ENCODE measurements around the gene MAG. TPM values are rescaled to one million over a fixed set of nuclear protein-coding genes. Genes with fewer than 3 reads are reported as not detected.

The MAG gene
- total RNA-seq, 1 donor from 2014 or later: 0.04 TPM

DNA sequence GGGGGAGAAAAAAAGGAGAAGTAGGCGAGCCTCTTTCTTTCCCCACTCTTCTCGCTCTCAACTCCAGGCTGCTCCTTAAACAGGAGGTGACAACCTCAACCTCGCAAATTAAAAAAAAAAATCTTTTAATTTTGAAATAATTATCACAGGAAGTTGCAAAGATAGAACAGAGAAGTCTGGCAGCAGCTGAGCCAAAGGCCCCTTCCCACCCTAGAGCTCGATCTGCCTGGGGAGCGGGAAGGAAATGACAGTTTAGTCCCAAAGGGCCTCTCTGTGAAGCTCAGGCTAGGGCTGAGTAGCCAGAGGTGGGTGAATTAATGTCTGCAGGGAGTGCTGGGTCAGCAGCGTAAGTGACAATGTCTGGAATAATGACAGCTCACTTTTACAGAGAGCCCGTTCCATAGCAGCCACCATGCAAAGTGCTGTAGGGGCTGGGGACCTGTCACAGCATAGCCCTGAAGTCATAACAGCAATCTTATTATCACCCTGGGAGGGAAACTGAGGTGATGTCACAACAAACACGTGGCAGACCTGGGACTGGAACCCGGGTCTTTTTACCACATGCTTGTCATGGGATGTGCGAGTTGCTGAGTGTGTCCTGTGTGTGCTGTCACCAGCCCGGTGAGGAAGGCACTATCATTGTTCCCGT is 28.2 kb downstream of the MAG start:
- Histone ChIP-seq H3K36me3 (ENCODE audit: control insufficient read depth, insufficient read depth, low read length) (no peaks in the 10 kb centered on the region), H3K27me3 (ENCODE audit: control insufficient read depth, insufficient read depth, low read length) (no peaks in the 10 kb centered on the region), H3K4me3 (ENCODE audit: low read depth, low read length) (no peak overlapping the region)
- TF ChIP-seq, protein P1, sequence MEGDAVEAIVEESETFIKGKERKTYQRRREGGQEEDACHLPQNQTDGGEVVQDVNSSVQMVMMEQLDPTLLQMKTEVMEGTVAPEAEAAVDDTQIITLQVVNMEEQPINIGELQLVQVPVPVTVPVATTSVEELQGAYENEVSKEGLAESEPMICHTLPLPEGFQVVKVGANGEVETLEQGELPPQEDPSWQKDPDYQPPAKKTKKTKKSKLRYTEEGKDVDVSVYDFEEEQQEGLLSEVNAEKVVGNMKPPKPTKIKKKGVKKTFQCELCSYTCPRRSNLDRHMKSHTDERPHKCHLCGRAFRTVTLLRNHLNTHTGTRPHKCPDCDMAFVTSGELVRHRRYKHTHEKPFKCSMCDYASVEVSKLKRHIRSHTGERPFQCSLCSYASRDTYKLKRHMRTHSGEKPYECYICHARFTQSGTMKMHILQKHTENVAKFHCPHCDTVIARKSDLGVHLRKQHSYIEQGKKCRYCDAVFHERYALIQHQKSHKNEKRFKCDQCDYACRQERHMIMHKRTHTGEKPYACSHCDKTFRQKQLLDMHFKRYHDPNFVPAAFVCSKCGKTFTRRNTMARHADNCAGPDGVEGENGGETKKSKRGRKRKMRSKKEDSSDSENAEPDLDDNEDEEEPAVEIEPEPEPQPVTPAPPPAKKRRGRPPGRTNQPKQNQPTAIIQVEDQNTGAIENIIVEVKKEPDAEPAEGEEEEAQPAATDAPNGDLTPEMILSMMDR (IDR thresholded peaks at IDR 0.05; ENCODE audit: insufficient read depth, low read length, poor library complexity, severe bottlenecking): no peak
- DNase-seq (ENCODE audit: low read depth): no peak

DNA sequence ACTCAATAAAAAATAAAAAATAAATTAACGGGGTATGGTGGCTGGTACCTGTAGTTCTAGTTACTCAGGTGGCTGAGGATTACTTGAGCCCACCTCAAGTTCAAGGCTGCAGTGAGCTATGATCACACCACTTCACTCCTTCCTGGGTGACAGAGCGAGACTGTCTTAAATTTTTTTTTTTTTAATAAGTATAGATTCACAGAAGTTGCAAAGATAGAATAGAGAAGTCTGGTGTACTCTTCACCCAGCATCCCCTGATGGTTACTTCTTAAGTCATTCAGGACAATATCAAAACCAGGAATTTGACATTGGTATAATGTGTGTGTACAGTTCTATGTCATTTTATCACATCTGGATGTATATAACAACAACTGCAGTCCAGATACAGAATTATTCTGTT is 29.3 kb downstream of the MAG start:
- DNase-seq (ENCODE audit: low read depth): no peak
- H3K36me3 ChIP-seq (ENCODE audit: control insufficient read depth, insufficient read depth, low read length): no peaks in the 10 kb centered on the region
- TF ChIP-seq, protein P1 (IDR thresholded peaks at IDR 0.05; ENCODE audit: insufficient read depth, low read length, poor library complexity, severe bottlenecking): no peak
- H3K27me3 ChIP-seq (ENCODE audit: control insufficient read depth, insufficient read depth, low read length): no peaks in the 10 kb centered on the region
- H3K4me3 ChIP-seq (ENCODE audit: low read depth, low read length): no peak overlapping the region

DNA sequence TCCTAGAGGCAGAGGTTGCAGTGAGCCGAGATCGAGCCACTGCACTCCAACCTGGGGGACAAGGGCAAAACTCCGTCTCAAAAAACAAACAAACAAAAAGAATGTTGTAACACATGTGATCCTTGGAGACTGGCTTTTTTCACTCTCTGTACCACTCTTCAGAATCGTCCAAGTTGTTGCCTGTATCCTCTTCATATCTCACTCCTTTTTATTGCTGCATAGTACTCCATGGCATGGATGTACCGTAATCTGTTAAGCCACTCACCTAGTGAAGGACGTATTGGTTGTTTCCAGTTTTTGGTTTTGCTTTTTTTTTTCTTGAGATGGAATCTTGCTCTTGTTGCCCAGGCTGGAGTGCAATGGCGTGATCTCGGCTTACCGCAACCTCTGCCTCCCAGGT is 30.1 kb downstream of the MAG start:
- TF ChIP-seq, protein P1 (IDR thresholded peaks at IDR 0.05; ENCODE audit: insufficient read depth, low read length, poor library complexity, severe bottlenecking): no peak
- H3K27me3 ChIP-seq (ENCODE audit: control insufficient read depth, insufficient read depth, low read length): no peaks in the 10 kb centered on the region
- no peaks in the 10 kb centered on the region for H3K36me3 ChIP-seq (ENCODE audit: control insufficient read depth, insufficient read depth, low read length)
- DNase-seq (ENCODE audit: low read depth): no peak
- H3K4me3 ChIP-seq (ENCODE audit: low read depth, low read length): no peak overlapping the region

DNA sequence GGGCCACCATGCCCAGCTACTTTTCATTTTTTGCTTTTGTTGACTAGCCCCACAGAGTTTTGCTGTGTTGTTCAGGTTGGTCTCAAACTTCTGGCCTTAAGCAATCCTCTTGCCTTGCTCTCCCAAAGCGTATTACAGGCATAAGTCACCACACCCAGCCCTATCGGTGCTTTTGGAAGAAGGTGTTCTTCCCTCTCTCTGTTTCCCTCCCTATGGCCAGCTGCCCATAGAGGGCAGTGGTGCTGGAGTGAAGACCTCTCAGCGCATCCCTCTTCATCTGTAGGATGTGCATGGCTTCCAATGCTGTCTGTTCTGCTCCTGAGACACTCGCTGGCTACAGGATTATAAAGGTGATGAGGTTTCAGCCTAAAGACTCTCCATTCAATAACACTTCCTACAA is 35.7 kb downstream of the MAG start:
- Histone ChIP-seq H3K36me3 (ENCODE audit: control insufficient read depth, insufficient read depth, low read length) (no peaks in the 10 kb centered on the region), H3K27me3 (ENCODE audit: control insufficient read depth, insufficient read depth, low read length) (peaks cover 2% of the 10 kb centered on the region), H3K4me3 (ENCODE audit: low read depth, low read length) (no peak overlapping the region)
- TF ChIP-seq, protein P1 (IDR thresholded peaks at IDR 0.05; ENCODE audit: insufficient read depth, low read length, poor library complexity, severe bottlenecking): peak; percentile 26
- DNase-seq (ENCODE audit: low read depth): no peak

DNA sequence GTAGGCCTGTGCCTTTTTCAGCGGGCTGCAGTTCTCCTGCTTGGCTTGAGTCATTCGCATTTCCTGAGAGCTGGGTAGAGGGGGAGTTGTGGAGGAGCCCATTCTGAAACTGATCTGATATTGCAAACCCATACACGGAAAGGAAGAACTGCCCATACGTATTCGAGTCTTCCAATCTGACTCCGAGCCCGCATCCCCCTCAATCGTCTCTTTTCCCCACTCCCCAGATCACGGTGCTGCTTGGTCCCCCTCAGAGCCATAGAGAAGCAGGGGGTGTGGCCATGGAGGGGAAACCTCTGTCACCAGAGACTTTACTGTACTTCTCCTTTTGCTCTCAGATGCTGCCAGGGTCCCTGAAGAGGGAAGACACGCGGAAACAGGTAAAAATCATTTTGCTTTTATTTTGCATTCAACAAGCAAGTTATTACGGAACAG is 36.9 kb downstream of the MAG start, which contains the start of gene CD22:
Gene CD22, plus strand, starts transcription at position 337 of the 435 bp plus-strand sequence. CDS start 2,854 bp downstream, outside the sequence.
- H3K36me3 ChIP-seq (ENCODE audit: control insufficient read depth, insufficient read depth, low read length): no peaks in the 10 kb centered on the region
- peaks cover 2% of the 10 kb centered on the region for H3K27me3 ChIP-seq (ENCODE audit: control insufficient read depth, insufficient read depth, low read length)
- no peak within 1 kb of the TSS for H3K4me3 ChIP-seq (ENCODE audit: low read depth, low read length)
- TF ChIP-seq, protein P1 (IDR thresholded peaks at IDR 0.05; ENCODE audit: insufficient read depth, low read length, poor library complexity, severe bottlenecking): no peak
- no peak for DNase-seq (ENCODE audit: low read depth)

DNA sequence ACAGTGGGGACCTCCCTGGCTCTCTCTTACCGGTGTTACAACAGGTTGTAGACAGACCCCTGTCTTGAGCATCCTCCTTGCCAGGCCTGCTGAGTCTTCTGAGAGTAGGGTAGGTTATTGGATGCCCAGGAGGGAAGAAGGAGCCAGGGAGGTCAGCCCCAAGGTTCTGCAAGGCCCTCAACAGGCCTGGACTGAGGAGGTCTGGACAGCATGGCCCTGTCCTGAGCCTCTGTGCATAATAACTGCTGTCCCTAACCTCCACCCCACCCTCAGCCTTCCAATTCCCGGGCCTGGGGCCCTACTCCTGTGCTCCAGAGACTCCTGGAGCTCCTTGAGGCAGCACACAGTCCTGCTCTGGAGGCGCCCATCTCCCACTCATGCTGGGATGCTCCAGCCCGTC is 37.4 kb downstream of the MAG start:
- H3K36me3 ChIP-seq (ENCODE audit: control insufficient read depth, insufficient read depth, low read length): no peaks in the 10 kb centered on the region
- peaks cover 2% of the 10 kb centered on the region for H3K27me3 ChIP-seq (ENCODE audit: control insufficient read depth, insufficient read depth, low read length)
- H3K4me3 ChIP-seq (ENCODE audit: low read depth, low read length): no peak overlapping the region
- TF ChIP-seq, protein P1 (IDR thresholded peaks at IDR 0.05; ENCODE audit: insufficient read depth, low read length, poor library complexity, severe bottlenecking): no peak
- no peak for DNase-seq (ENCODE audit: low read depth)

Measured in kidney epithelial cell (primary cell).